ENCODE measurements around the gene DSG3. TPM values are rescaled to one million over a fixed set of nuclear protein-coding genes. Genes with fewer than 3 reads are reported as not detected.

Gene DSG3
- total RNA-seq = not detected

GRCh38 chr18:31447530-31448191, at the start of gene DSG3:
TSS of gene DSG3 (plus strand) at chr18:31447741. CDS start at chr18:31447878, 137 bp downstream.
- no peaks in the 10 kb centered on the region for H3K27me3 Mint-ChIP-seq
- no peak for DNase-seq
- peaks cover 3% of the 10 kb centered on the region for H3K9me3 Mint-ChIP-seq
- POLR2A ChIA-PET = no interaction called here
- no peaks in the 10 kb centered on the region for H3K4me1 Mint-ChIP-seq
- H3K4me3 Mint-ChIP-seq = no peak within 1 kb of the TSS
- H3K36me3 Mint-ChIP-seq (ENCODE audit: low read depth) = no peaks in the 10 kb centered on the region
- H3K27ac Mint-ChIP-seq = no peak within 1 kb of the TSS
- CTCF ChIA-PET = no interaction called here

GRCh38 chr18:31398191-31398590, 49.4 kb upstream of the DSG3 start:
- no peak overlapping the region for H3K4me3 Mint-ChIP-seq
- ChIA-PET POLR2A (no interaction called here), CTCF (no interaction called here)
- no peak for DNase-seq
- H3K9me3 Mint-ChIP-seq = no peaks in the 10 kb centered on the region
- H3K27me3 Mint-ChIP-seq = peaks cover 4% of the 10 kb centered on the region
- H3K4me1 Mint-ChIP-seq = no peaks in the 10 kb centered on the region
- no peak overlapping the region for H3K27ac Mint-ChIP-seq
- H3K36me3 Mint-ChIP-seq (ENCODE audit: low read depth) = no peaks in the 10 kb centered on the region

GRCh38 chr18:31399306-31400032, 48.1 kb upstream of the DSG3 start:
- Mint-ChIP-seq H3K9me3 (no peaks in the 10 kb centered on the region), H3K4me3 (no peak overlapping the region), H3K4me1 (no peaks in the 10 kb centered on the region), H3K36me3 (ENCODE audit: low read depth) (no peaks in the 10 kb centered on the region), H3K27me3 (peaks cover 4% of the 10 kb centered on the region), H3K27ac (no peak overlapping the region)
- ChIA-PET POLR2A (no interaction called here), CTCF (no interaction called here)
- DNase-seq = no peak

GRCh38 chr18:31401156-31402025, 46.1 kb upstream of the DSG3 start:
- CTCF ChIA-PET = no interaction called here
- H3K4me3 Mint-ChIP-seq = no peak overlapping the region
- peaks cover 4% of the 10 kb centered on the region for H3K27me3 Mint-ChIP-seq
- H3K27ac Mint-ChIP-seq = no peak overlapping the region
- no peaks in the 10 kb centered on the region for H3K4me1 Mint-ChIP-seq
- POLR2A ChIA-PET = no interaction called here
- H3K9me3 Mint-ChIP-seq = no peaks in the 10 kb centered on the region
- no peak for DNase-seq
- no peaks in the 10 kb centered on the region for H3K36me3 Mint-ChIP-seq (ENCODE audit: low read depth)

- H3K4me1 Mint-ChIP-seq = no peaks in the 10 kb centered on the region
- DNase-seq = no peak
- no peak overlapping the region for H3K27ac Mint-ChIP-seq
- H3K9me3 Mint-ChIP-seq = no peaks in the 10 kb centered on the region
- H3K4me3 Mint-ChIP-seq = no peak overlapping the region
- no peaks in the 10 kb centered on the region for H3K36me3 Mint-ChIP-seq (ENCODE audit: low read depth)
- ChIA-PET CTCF (no interaction called here), POLR2A (no interaction called here)
- H3K27me3 Mint-ChIP-seq = peaks cover 4% of the 10 kb centered on the region
Observed at GRCh38 chr18:31402026-31402373, 45.5 kb upstream of the DSG3 start.

GRCh38 chr18:31403409-31403808, 44.1 kb upstream of the DSG3 start:
- Mint-ChIP-seq H3K27me3 (peaks cover 4% of the 10 kb centered on the region), H3K4me3 (no peak overlapping the region), H3K36me3 (ENCODE audit: low read depth) (no peaks in the 10 kb centered on the region), H3K4me1 (no peaks in the 10 kb centered on the region), H3K9me3 (no peaks in the 10 kb centered on the region), H3K27ac (no peak overlapping the region)
- POLR2A ChIA-PET = no interaction called here
- DNase-seq = no peak
- CTCF ChIA-PET = no interaction called here

GRCh38 chr18:31407649-31408048, 39.9 kb upstream of the DSG3 start:
- POLR2A ChIA-PET = no interaction called here
- DNase-seq = no peak
- no peaks in the 10 kb centered on the region for H3K27me3 Mint-ChIP-seq
- H3K36me3 Mint-ChIP-seq (ENCODE audit: low read depth) = no peaks in the 10 kb centered on the region
- no peak overlapping the region for H3K27ac Mint-ChIP-seq
- H3K9me3 Mint-ChIP-seq = no peaks in the 10 kb centered on the region
- no peak overlapping the region for H3K4me3 Mint-ChIP-seq
- no peaks in the 10 kb centered on the region for H3K4me1 Mint-ChIP-seq
- CTCF ChIA-PET = no interaction called here

- no peaks in the 10 kb centered on the region for H3K27me3 Mint-ChIP-seq
- ChIA-PET CTCF (no interaction called here), POLR2A (no interaction called here)
- DNase-seq = no peak
- no peaks in the 10 kb centered on the region for H3K9me3 Mint-ChIP-seq
- H3K36me3 Mint-ChIP-seq (ENCODE audit: low read depth) = no peaks in the 10 kb centered on the region
- H3K27ac Mint-ChIP-seq = no peak overlapping the region
- no peak overlapping the region for H3K4me3 Mint-ChIP-seq
- no peaks in the 10 kb centered on the region for H3K4me1 Mint-ChIP-seq
Observed at GRCh38 chr18:31409276-31409675, 38.3 kb upstream of the DSG3 start.

GRCh38 chr18:31410716-31411483, 36.6 kb upstream of the DSG3 start:
- no peak for DNase-seq
- POLR2A ChIA-PET = no interaction called here
- Mint-ChIP-seq H3K9me3 (no peaks in the 10 kb centered on the region), H3K4me1 (no peaks in the 10 kb centered on the region), H3K4me3 (no peak overlapping the region), H3K27ac (no peak overlapping the region), H3K36me3 (ENCODE audit: low read depth) (no peaks in the 10 kb centered on the region), H3K27me3 (no peaks in the 10 kb centered on the region)
- CTCF ChIA-PET = no interaction called here

GRCh38 chr18:31413137-31413536, 34.4 kb upstream of the DSG3 start:
- H3K36me3 Mint-ChIP-seq (ENCODE audit: low read depth) = no peaks in the 10 kb centered on the region
- H3K27me3 Mint-ChIP-seq = no peaks in the 10 kb centered on the region
- POLR2A ChIA-PET = no interaction called here
- no peaks in the 10 kb centered on the region for H3K4me1 Mint-ChIP-seq
- CTCF ChIA-PET = no interaction called here
- no peak overlapping the region for H3K27ac Mint-ChIP-seq
- no peak overlapping the region for H3K4me3 Mint-ChIP-seq
- H3K9me3 Mint-ChIP-seq = no peaks in the 10 kb centered on the region
- no peak for DNase-seq

GRCh38 chr18:31417850-31418249, 29.7 kb upstream of the DSG3 start:
- H3K4me3 Mint-ChIP-seq = no peak overlapping the region
- no peaks in the 10 kb centered on the region for H3K36me3 Mint-ChIP-seq (ENCODE audit: low read depth)
- ChIA-PET CTCF (no interaction called here), POLR2A (no interaction called here)
- H3K4me1 Mint-ChIP-seq = no peaks in the 10 kb centered on the region
- H3K27me3 Mint-ChIP-seq = no peaks in the 10 kb centered on the region
- no peaks in the 10 kb centered on the region for H3K9me3 Mint-ChIP-seq
- no peak overlapping the region for H3K27ac Mint-ChIP-seq
- DNase-seq = no peak

GRCh38 chr18:31419457-31419932, 28.0 kb upstream of the DSG3 start:
- ChIA-PET CTCF (no interaction called here), POLR2A (no interaction called here)
- H3K27me3 Mint-ChIP-seq = no peaks in the 10 kb centered on the region
- no peak overlapping the region for H3K27ac Mint-ChIP-seq
- H3K4me3 Mint-ChIP-seq = no peak overlapping the region
- no peaks in the 10 kb centered on the region for H3K4me1 Mint-ChIP-seq
- no peaks in the 10 kb centered on the region for H3K9me3 Mint-ChIP-seq
- no peaks in the 10 kb centered on the region for H3K36me3 Mint-ChIP-seq (ENCODE audit: low read depth)
- no peak for DNase-seq

- DNase-seq = no peak
- ChIA-PET POLR2A (no interaction called here), CTCF (no interaction called here)
- H3K4me3 Mint-ChIP-seq = no peak overlapping the region
- no peaks in the 10 kb centered on the region for H3K9me3 Mint-ChIP-seq
- no peaks in the 10 kb centered on the region for H3K36me3 Mint-ChIP-seq (ENCODE audit: low read depth)
- H3K27ac Mint-ChIP-seq = no peak overlapping the region
- H3K27me3 Mint-ChIP-seq = no peaks in the 10 kb centered on the region
- no peaks in the 10 kb centered on the region for H3K4me1 Mint-ChIP-seq
Observed at GRCh38 chr18:31420032-31420431, 27.5 kb upstream of the DSG3 start.

Measured in activated CD4-positive, alpha-beta T cell treated with anti-CD3 and anti-CD28 coated beads, Interleukin-2, amount 10 ng/mL, durations not matched to agents 7 days and 5 days (primary cell).